Nephron (organoid): ENCODE data around the gene MMP14.

Experiments
- H3K27ac Mint-ChIP-seq, 3 experiments: 2 replicates each; pipeline ENCODE4 v1.8.0; 2020; ENCODE audit warnings: mixed read lengths in 3 of 3, mild to moderate bottlenecking in 2 of 3, moderate library complexity in 1 of 3
- H3K27me3 Mint-ChIP-seq: 2 replicates; pipeline ENCODE4 v1.8.0; 2021; ENCODE audit warnings: low read depth, mild to moderate bottlenecking, moderate library complexity, mixed read lengths
- H3K36me3 Mint-ChIP-seq: 2 replicates; pipeline ENCODE4 v1.8.0; 2020; ENCODE audit warnings: low read depth, mixed read lengths
- H3K4me1 Mint-ChIP-seq: 2 replicates; pipeline ENCODE4 v1.8.0; 2020; ENCODE audit warnings: mixed read lengths
- H3K4me3 Mint-ChIP-seq, 3 experiments: 2 replicates each; pipeline ENCODE4 v1.8.0; 2020; ENCODE audit warnings: mild to moderate bottlenecking in 3 of 3, mixed read lengths in 3 of 3, moderate library complexity in 2 of 3
- H3K9me3 Mint-ChIP-seq: 2 replicates; pipeline ENCODE4 v1.8.0; 2020; ENCODE audit warnings: mixed read lengths
- TF ChIP-seq, protein P1 (sequence below), 3 experiments: fragments of 200-600 bp; sonication (generic); IDR thresholded peaks; one replicate each; pipeline ENCODE4 v1.5.0; 2021; ENCODE audit warnings: antibody characterized with exemption in 3 of 3; ENCODE audit not compliant: unreplicated experiment in 3 of 3

Gene MMP14

DNA sequence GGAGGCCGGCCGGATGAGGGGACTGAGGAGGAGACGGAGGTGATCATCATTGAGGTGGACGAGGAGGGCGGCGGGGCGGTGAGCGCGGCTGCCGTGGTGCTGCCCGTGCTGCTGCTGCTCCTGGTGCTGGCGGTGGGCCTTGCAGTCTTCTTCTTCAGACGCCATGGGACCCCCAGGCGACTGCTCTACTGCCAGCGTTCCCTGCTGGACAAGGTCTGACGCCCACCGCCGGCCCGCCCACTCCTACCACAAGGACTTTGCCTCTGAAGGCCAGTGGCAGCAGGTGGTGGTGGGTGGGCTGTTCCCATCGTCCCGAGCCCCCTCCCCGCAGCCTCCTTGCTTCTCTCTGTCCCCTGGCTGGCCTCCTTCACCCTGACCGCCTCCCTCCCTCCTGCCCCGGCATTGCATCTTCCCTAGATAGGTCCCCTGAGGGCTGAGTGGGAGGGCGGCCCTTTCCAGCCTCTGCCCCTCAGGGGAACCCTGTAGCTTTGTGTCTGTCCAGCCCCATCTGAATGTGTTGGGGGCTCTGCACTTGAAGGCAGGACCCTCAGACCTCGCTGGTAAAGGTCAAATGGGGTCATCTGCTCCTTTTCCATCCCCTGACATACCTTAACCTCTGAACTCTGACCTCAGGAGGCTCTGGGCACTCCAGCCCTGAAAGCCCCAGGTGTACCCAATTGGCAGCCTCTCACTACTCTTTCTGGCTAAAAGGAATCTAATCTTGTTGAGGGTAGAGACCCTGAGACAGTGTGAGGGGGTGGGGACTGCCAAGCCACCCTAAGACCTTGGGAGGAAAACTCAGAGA, 9.6 kb downstream of the MMP14 start:
- H3K4me3 Mint-ChIP-seq = peak overlapping the region in 1 of 3 experiments; percentile 19
- H3K27me3 Mint-ChIP-seq = no peaks in the 10 kb centered on the region
- H3K4me1 Mint-ChIP-seq = peaks cover 55% of the 10 kb centered on the region
- no peaks in the 10 kb centered on the region for H3K9me3 Mint-ChIP-seq
- H3K27ac Mint-ChIP-seq = peak overlapping the region; percentile 82 to 92 (median 82)
- peaks cover 55% of the 10 kb centered on the region for H3K36me3 Mint-ChIP-seq
- TF ChIP-seq, protein P1, sequence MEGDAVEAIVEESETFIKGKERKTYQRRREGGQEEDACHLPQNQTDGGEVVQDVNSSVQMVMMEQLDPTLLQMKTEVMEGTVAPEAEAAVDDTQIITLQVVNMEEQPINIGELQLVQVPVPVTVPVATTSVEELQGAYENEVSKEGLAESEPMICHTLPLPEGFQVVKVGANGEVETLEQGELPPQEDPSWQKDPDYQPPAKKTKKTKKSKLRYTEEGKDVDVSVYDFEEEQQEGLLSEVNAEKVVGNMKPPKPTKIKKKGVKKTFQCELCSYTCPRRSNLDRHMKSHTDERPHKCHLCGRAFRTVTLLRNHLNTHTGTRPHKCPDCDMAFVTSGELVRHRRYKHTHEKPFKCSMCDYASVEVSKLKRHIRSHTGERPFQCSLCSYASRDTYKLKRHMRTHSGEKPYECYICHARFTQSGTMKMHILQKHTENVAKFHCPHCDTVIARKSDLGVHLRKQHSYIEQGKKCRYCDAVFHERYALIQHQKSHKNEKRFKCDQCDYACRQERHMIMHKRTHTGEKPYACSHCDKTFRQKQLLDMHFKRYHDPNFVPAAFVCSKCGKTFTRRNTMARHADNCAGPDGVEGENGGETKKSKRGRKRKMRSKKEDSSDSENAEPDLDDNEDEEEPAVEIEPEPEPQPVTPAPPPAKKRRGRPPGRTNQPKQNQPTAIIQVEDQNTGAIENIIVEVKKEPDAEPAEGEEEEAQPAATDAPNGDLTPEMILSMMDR (IDR thresholded peaks at IDR 0.05; ENCODE audit: unreplicated experiment in 3 of 3) = no peak

DNA sequence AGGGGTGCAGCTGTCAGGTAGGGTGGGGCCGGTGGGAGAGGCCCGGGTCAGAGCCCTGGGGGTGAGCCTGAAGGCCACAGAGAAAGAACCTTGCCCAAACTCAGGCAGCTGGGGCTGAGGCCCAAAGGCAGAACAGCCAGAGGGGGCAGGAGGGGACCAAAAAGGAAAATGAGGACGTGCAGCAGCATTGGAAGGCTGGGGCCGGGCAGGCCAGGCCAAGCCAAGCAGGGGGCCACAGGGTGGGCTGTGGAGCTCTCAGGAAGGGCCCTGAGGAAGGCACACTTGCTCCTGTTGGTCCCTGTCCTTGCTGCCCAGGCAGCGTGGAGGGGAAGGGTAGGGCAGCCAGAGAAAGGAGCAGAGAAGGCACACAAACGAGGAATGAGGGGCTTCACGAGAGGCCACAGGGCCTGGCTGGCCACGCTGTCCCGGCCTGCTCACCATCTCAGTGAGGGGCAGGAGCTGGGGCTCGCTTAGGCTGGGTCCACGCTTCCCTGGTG, 10.5 kb downstream of the MMP14 start:
- H3K9me3 Mint-ChIP-seq = no peaks in the 10 kb centered on the region
- peaks cover 54% of the 10 kb centered on the region for H3K4me1 Mint-ChIP-seq
- H3K4me3 Mint-ChIP-seq = peak overlapping the region in 1 of 3 experiments; percentile 19
- peaks cover 50% of the 10 kb centered on the region for H3K36me3 Mint-ChIP-seq
- H3K27ac Mint-ChIP-seq = peak overlapping the region; percentile 77 to 92 (median 82)
- H3K27me3 Mint-ChIP-seq = no peaks in the 10 kb centered on the region
- TF ChIP-seq, protein P1 (IDR thresholded peaks at IDR 0.05; ENCODE audit: unreplicated experiment in 3 of 3) = no peak

DNA sequence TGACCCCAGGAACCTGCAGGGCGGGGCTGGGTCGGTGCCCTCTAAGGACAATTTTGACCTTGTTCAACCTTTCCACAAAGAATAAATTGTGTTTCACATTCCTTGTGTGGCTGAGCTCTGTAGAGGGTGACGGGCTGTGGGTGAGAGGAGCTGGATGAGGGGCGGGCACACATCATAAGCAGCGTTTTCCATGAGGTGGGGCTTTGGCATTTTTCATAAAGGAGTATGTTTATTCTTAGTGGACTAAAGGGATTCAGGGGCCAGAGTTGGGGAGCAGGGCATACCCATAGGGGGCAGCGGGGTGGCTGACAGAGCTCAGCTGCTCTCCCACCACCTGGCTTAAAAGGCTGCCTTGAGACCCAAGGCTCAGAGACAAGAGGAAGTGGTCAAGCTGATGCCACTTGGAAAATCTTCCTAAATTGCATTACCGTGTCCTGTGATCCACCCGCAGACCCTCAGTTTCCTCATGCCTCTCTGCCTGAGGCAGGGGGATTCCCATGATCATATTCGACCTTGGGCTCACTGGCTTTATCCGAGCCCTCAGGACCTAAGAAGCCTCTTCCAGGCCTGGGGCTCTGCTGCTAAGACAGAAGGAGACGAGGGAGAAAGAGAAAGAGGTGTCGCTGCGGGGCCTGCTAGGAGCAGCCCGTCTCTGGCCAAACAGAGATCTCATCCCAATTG, 11.4 kb downstream of the MMP14 start:
- Mint-ChIP-seq H3K9me3 (no peaks in the 10 kb centered on the region), H3K4me1 (peaks cover 57% of the 10 kb centered on the region), H3K27ac (peak overlapping the region; percentile 92 to 99 (median 96)), H3K27me3 (no peaks in the 10 kb centered on the region), H3K36me3 (peaks cover 40% of the 10 kb centered on the region), H3K4me3 (peak overlapping the region; percentile 36 to 63 (median 53))
- TF ChIP-seq, protein P1 (IDR thresholded peaks at IDR 0.05; ENCODE audit: unreplicated experiment in 3 of 3) = no peak

DNA sequence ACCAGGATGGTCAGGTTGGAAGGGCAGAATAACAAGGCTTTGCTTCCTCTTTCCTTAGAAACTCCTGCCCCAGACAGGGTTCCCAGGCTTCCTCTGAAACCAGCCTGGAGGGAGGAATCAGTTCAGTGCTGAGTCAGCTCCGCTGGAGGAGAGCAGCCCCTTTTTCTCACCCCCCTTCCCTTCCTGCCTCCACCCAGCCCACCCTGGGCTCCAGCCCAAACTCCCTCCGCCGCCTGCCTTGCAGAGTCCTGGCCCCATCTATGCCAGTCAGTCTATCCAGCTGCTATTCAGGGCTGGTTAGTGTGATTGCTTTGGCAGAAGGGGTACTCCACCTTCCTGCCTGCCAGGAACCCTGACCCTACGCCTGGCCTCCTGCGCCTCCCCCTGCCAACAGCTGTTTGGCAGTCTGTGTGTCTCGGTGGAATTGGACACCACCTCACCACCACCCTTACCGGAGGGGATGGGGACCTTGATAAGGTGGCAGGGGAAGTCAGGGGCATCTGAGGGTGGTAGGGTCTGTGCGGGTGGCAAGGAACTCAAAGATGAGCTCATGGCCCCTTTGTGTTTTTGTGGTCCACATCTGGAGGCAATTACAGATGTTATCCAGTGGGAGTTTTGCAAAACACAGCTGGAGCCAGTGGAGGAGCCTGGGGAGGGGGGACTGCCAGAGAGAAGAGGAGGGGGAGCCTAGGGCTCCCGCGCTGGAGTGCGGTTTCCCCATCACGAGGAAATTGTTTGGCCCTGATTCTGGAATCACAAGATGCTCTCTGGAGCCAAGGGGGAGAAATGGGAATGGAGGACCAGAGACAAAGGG, 12.2 kb downstream of the MMP14 start:
- peaks cover 34% of the 10 kb centered on the region for H3K36me3 Mint-ChIP-seq
- H3K4me3 Mint-ChIP-seq = peak overlapping the region; percentile 36 to 63 (median 53)
- H3K4me1 Mint-ChIP-seq = peaks cover 62% of the 10 kb centered on the region
- TF ChIP-seq, protein P1 (IDR thresholded peaks at IDR 0.05; ENCODE audit: unreplicated experiment in 3 of 3) = no peak
- H3K27me3 Mint-ChIP-seq = no peaks in the 10 kb centered on the region
- peak overlapping the region; percentile 92 to 99 (median 96) for H3K27ac Mint-ChIP-seq
- no peaks in the 10 kb centered on the region for H3K9me3 Mint-ChIP-seq

DNA sequence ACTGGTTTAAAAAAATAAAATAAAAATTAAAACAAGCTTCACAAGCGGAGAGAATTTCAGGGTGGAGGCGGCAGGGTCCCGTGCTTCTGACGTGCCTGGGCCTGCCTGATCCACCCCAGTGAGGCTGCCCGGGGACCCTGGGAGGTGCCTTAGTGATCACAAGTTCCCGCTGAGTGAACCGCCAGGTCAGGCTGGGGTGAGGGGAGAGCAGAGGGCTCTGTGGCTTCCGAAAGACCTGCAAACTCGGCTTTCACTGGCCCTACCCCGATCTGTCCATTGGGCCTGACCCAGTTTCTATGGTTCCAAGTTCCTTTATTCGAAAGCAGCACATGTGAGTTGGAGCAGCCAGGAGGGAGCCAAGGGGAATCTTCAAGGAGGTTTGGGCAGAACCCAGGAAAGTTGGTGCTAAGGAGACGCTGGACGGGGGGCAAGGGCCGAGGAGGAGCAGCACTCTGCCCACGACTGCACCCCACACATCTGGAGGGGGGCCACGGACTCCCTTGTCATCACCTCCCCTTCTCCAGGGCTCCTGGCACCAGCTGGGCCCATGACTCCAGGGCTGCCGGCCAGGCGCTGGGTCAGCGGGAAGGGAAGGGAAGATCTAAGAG, 12.9 kb downstream of the MMP14 start:
- H3K9me3 Mint-ChIP-seq = no peaks in the 10 kb centered on the region
- TF ChIP-seq, protein P1 (IDR thresholded peaks at IDR 0.05; ENCODE audit: unreplicated experiment in 3 of 3) = no peak
- H3K4me1 Mint-ChIP-seq = peaks cover 62% of the 10 kb centered on the region
- H3K27me3 Mint-ChIP-seq = no peaks in the 10 kb centered on the region
- peaks cover 26% of the 10 kb centered on the region for H3K36me3 Mint-ChIP-seq
- H3K4me3 Mint-ChIP-seq = peak overlapping the region in 1 of 3 experiments; percentile 63
- H3K27ac Mint-ChIP-seq = peak overlapping the region; percentile 92 to 99 (median 96)
